SK-N-SH (cell line): Measurements from ENCODE around the gene COL4A2. TPM values are rescaled to one million over a fixed set of nuclear protein-coding genes. Genes with fewer than 3 reads are reported as not detected.

Source experiments
- CTCF ChIA-PET: fragments of 300-600, 350-600 bp; formaldehyde crosslinking; extraction: SDS; loops from one replicate; lab custom pipeline; 2021; lab: Yijun Ruan, JAX
- POLR2A ChIA-PET: fragments of 350-600 bp; sonication (Branson Sonifier 250); formaldehyde crosslinking; extraction: SDS; loops from one replicate; lab custom pipeline; 2020; ENCODE audit warnings: antibody characterized with exemption, inconsistent platforms; lab: Yijun Ruan, JAX
- DNase-seq: peaks from one replicate; pipeline ENCODE4 v3.0.0; 2012
- H2AFZ ChIP-seq: fragments of 200-600 bp; sonication (generic); 2 replicates; pipeline ENCODE4 v1.8.1; 2016; ENCODE audit warnings: antibody characterized with exemption, mild to moderate bottlenecking, low read depth
- H3F3A ChIP-seq: fragments of 200-600 bp; sonication (generic); replicated peaks from 2 replicates; pipeline ENCODE3; 2016; ENCODE audit warnings: antibody characterized with exemption, mild to moderate bottlenecking; ENCODE audit not compliant: insufficient read depth
- H3K27ac ChIP-seq, 2 experiments: fragments of 200-500 bp in 1 of 2; fragments of 200-600 bp in 1 of 2; sonication (Bioruptor generic) in 1 of 2; sonication (generic), shearing (Covaris generic) in 1 of 2; 2 replicates each; pipeline versions ENCODE4 v1.5.1 to v1.6.1; 2014 to 2016; ENCODE audit warnings: low read depth in 2 of 2, inconsistent platforms in 1 of 2, low read length in 1 of 2, mild to moderate bottlenecking in 1 of 2, mixed read lengths in 1 of 2
- H3K27me3 ChIP-seq: fragments of 200-600 bp; sonication (generic), shearing (Covaris generic); 2 replicates; pipeline ENCODE4 v1.6.1; 2016; ENCODE audit warnings: mixed run types; ENCODE audit not compliant: insufficient read depth
- H3K36me3 ChIP-seq, 2 experiments: fragments of 200-500 bp in 1 of 2; fragments of 200-600 bp in 1 of 2; sonication (Bioruptor generic) in 1 of 2; sonication (generic) in 1 of 2; replicated peaks in 1 of 2; 2 replicates each; pipeline versions ENCODE3 to v1.5.1; 2014 to 2016; ENCODE audit warnings: low read length in 1 of 2, mild to moderate bottlenecking in 1 of 2; ENCODE audit not compliant: insufficient read depth in 2 of 2, control insufficient read depth in 1 of 2
- H3K4me1 ChIP-seq, 2 experiments: fragments of 200-500 bp in 1 of 2; fragments of 200-600 bp in 1 of 2; sonication (Bioruptor generic) in 1 of 2; sonication (generic), shearing (Covaris generic) in 1 of 2; 2 replicates each; pipeline versions ENCODE4 v1.5.1 to v1.6.1; 2014 to 2016; ENCODE audit warnings: low read depth in 1 of 2, low read length in 1 of 2, mixed run types in 1 of 2; ENCODE audit not compliant: insufficient read depth in 2 of 2, control insufficient read depth in 1 of 2
- H3K4me2 ChIP-seq: fragments of 200-600 bp; sonication (generic), shearing (Covaris generic); 2 replicates; pipeline ENCODE4 v1.6.1; 2017; ENCODE audit warnings: mixed run types
- H3K4me3 ChIP-seq, 2 experiments: fragments of 200-500 bp in 1 of 2; fragments of 200-600 bp in 1 of 2; sonication (Bioruptor generic) in 1 of 2; sonication (generic), shearing (Covaris generic) in 1 of 2; 2 replicates each; pipeline versions ENCODE4 v1.5.1 to v1.8.1; 2014 to 2016; ENCODE audit warnings: low read depth in 2 of 2, inconsistent platforms in 1 of 2, low read length in 1 of 2, mild to moderate bottlenecking in 1 of 2, mixed read lengths in 1 of 2, moderate library complexity in 1 of 2
- H3K79me2 ChIP-seq: fragments of 200-600 bp; sonication (generic); 2 replicates; pipeline ENCODE4 v1.8.1; 2017; ENCODE audit warnings: mild to moderate bottlenecking; ENCODE audit not compliant: insufficient read depth
- H3K9ac ChIP-seq: fragments of 200-600 bp; sonication (generic); 2 replicates; pipeline ENCODE4 v1.6.1; 2017; ENCODE audit warnings: mixed run types
- H3K9me2 ChIP-seq: fragments of 200-600 bp; sonication (generic); 2 replicates; pipeline ENCODE4 v1.6.1; 2017; ENCODE audit warnings: mixed run types
- H3K9me3 ChIP-seq: fragments of 200-600 bp; sonication (generic); 2 replicates; pipeline ENCODE4 v1.6.1; 2017; ENCODE audit warnings: mixed run types, mild to moderate bottlenecking, moderate library complexity
- H4K20me1 ChIP-seq: fragments of 200-600 bp; sonication (generic); 2 replicates; pipeline ENCODE4 v1.6.1; 2017; ENCODE audit warnings: mild to moderate bottlenecking, mixed run types; ENCODE audit not compliant: insufficient read depth
- CHD2 ChIP-seq: fragments of 150-350 bp; IDR thresholded peaks from 2 replicates; pipeline ENCODE4 v1.6.1; 2018; ENCODE audit warnings: low read length; ENCODE audit not compliant: partially characterized antibody
- FOXJ3 ChIP-seq: sonication (generic); formaldehyde crosslinking; IDR thresholded peaks from 2 replicates; pipeline ENCODE4 v1.5.1; 2020; ENCODE audit warnings: mild to moderate bottlenecking, missing genetic modification reagents
- GABPA ChIP-seq: IDR thresholded peaks from 2 replicates; pipeline ENCODE4 v1.4.0; 2012; ENCODE audit warnings: low read depth, mild to moderate bottlenecking
- GATA2 ChIP-seq: sonication (generic); formaldehyde crosslinking; IDR thresholded peaks from 2 replicates; pipeline ENCODE4 v1.5.0; 2020; ENCODE audit warnings: mild to moderate bottlenecking, missing genetic modification reagents
- JUND ChIP-seq: IDR thresholded peaks from 2 replicates; pipeline ENCODE4 v1.4.0; 2012
- MAX ChIP-seq: IDR thresholded peaks from 2 replicates; pipeline ENCODE4 v1.4.0; 2012; ENCODE audit warnings: low read depth
- MEF2A ChIP-seq: IDR thresholded peaks from 2 replicates; pipeline ENCODE4 v1.4.0; 2012; ENCODE audit warnings: low read depth, borderline replicate concordance
- RCOR1 ChIP-seq: fragments of 150-350 bp; IDR thresholded peaks from 2 replicates; pipeline ENCODE4 v1.6.1; 2017; ENCODE audit warnings: antibody characterized with exemption, low read length
- RFX5 ChIP-seq: IDR thresholded peaks from 2 replicates; pipeline ENCODE4 v1.6.1; 2012; ENCODE audit warnings: mild to moderate bottlenecking, improper control_type of control experiment, low read length
- SIN3A ChIP-seq: IDR thresholded peaks from 2 replicates; pipeline ENCODE4 v1.6.1; 2012; ENCODE audit warnings: low read depth, mild to moderate bottlenecking, low read length, moderate library complexity, borderline replicate concordance
- SMC3 ChIP-seq: IDR thresholded peaks from 2 replicates; pipeline ENCODE4 v1.6.1; 2012; ENCODE audit warnings: low read depth, low read length, improper control_type of control experiment
- USF1 ChIP-seq: IDR thresholded peaks from 2 replicates; pipeline ENCODE4 v1.4.0; 2012; ENCODE audit warnings: low read depth, borderline replicate concordance
- YY1 ChIP-seq: IDR thresholded peaks from 2 replicates; pipeline ENCODE4 v1.4.0; 2012; ENCODE audit warnings: low read depth, mild to moderate bottlenecking
- ZBTB33 ChIP-seq: IDR thresholded peaks from 2 replicates; pipeline ENCODE4 v1.4.0; 2012; ENCODE audit warnings: low read depth, borderline replicate concordance
- WGBS: methylation state at CpG from one replicate; pipeline ENCODE4 v1.1.6; 2017; ENCODE audit warnings: low lambda C conversion rate; 5-methylcytosine and 5-hydroxymethylcytosine counted together
- polyA plus RNA-seq, 3 experiments: library from polyadenylated mRNA; depleted of rRNA; stranded (reverse); fragments of >200 nt; gene quantifications; 2 replicates each; pipeline ENCODE4 v1.2.3, GENCODE V29; 2012

The COL4A2 gene
- polyA plus RNA-seq, 1 of the 3 experiments (the other 2 are of a cell fraction), result 137 TPM

DNA sequence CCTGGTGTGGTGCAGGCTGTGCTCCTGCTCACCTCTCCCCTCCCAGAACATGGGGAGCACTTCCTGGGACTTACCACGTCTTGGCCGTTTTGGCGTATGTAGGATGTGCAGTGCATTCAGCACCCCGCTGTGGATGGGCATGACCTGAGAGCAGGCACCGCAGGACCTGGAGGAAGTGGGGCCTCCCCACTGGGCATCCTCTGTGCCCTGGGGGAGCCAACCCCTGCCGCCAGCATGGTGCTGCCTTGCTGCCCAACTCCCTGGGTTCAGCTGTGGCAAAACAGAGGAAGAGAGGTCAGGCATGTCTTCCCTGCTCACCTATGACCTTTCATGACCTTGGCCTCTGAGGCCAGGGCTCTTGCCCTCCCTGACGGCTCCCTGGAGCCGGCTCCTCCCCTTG is 150.9 kb downstream of the COL4A2 start:
- Histone ChIP-seq H3K9ac (no peak overlapping the region), H3K4me1 (peaks cover 0 to 5% of the 10 kb centered on the region in 2 experiments; a peak in 1 of 4 replicates), H3F3A (peaks cover 3% of the 10 kb centered on the region), H4K20me1 (no peaks in the 10 kb centered on the region), H3K4me3 (no peak overlapping the region), H3K9me3 (no peaks in the 10 kb centered on the region), H3K4me2 (no peak overlapping the region), H2AFZ (no peak overlapping the region), H3K9me2 (no peaks in the 10 kb centered on the region)
- ChIA-PET CTCF (no interaction called here), POLR2A (no interaction called here)
- DNase-seq, result no peak
- TF ChIP-seq RFX5 (no peak), GABPA (no peak), GATA2 (CRISPR knock-in tag) (no peak), SMC3 (no peak), FOXJ3 (CRISPR knock-in tag) (no peak), RCOR1 (no peak), JUND (no peak), USF1 (no peak), SIN3A (no peak), YY1 (no peak), ZBTB33 (no peak), CHD2 (no peak), MEF2A (no peak)
- TF ChIP-seq, all 33 proteins: peak for 0
- H3K36me3 ChIP-seq, result peaks cover 9 to 18% of the 10 kb centered on the region in 2 experiments
- no peaks in the 10 kb centered on the region for H3K79me2 ChIP-seq
- no peak overlapping the region for H3K27ac ChIP-seq
- H3K27me3 ChIP-seq, result no peaks in the 10 kb centered on the region
- 93% methylated on average over 2 of the region's 8 CpGs for WGBS

- no peak for DNase-seq
- H3K4me1 ChIP-seq, result peaks cover 0 to 5% of the 10 kb centered on the region in 2 experiments; a peak in 1 of 4 replicates
- no peak for TF ChIP-seq FOXJ3 (CRISPR knock-in tag)
- no peak for TF ChIP-seq GATA2 (CRISPR knock-in tag)
- TF ChIP-seq MAX, result no peak
- no peak overlapping the region for H2AFZ ChIP-seq
- no peak overlapping the region for H3K4me3 ChIP-seq
- peaks cover 9 to 17% of the 10 kb centered on the region in 2 experiments for H3K36me3 ChIP-seq
- peaks cover 3% of the 10 kb centered on the region for H3F3A ChIP-seq
- no peaks in the 10 kb centered on the region for H3K27me3 ChIP-seq
- no peak overlapping the region for H3K4me2 ChIP-seq
- ChIA-PET CTCF (no interaction called here), POLR2A (no interaction called here)
- H3K9ac ChIP-seq, result no peak overlapping the region
- H3K9me3 ChIP-seq, result no peaks in the 10 kb centered on the region
- no peak overlapping the region for H3K27ac ChIP-seq
- 81% methylated on average over 18 of the region's 22 CpGs for WGBS
- no peaks in the 10 kb centered on the region for H3K9me2 ChIP-seq
- H4K20me1 ChIP-seq, result no peaks in the 10 kb centered on the region
- H3K79me2 ChIP-seq, result no peaks in the 10 kb centered on the region
Observed at GRCh38 chr13:110458594-110459365, 151.7 kb downstream of the COL4A2 start.
